Smooth muscle cell (in vitro differentiated cells): ENCODE results near the gene ADAMTSL2. TPM values are rescaled to one million over a fixed set of nuclear protein-coding genes. Genes with fewer than 3 reads are reported as not detected.

Experiments used
- DNase-seq: peaks from one replicate; lab custom pipeline; 2025; ENCODE audit not compliant: unreplicated experiment; lab: John Stamatoyannopoulos, UW
- H2AFZ ChIP-seq: fragments of 200-600 bp; sonication (generic); 2 replicates; pipeline ENCODE4 v1.6.0; 2016; ENCODE audit warnings: antibody characterized with exemption, low read depth, mild to moderate bottlenecking
- H3F3A ChIP-seq: fragments of 200-600 bp; sonication (generic); 2 replicates; pipeline ENCODE4 v1.6.0; 2017; ENCODE audit warnings: antibody characterized with exemption, low read depth
- H3K27ac ChIP-seq: fragments of 200-600 bp; sonication (generic); 2 replicates; pipeline ENCODE4 v1.5.1; 2016; ENCODE audit warnings: low read depth, mild to moderate bottlenecking
- H3K27me3 ChIP-seq: fragments of 200-600 bp; sonication (generic); 2 replicates; pipeline ENCODE4 v1.6.1; 2016; ENCODE audit warnings: low read depth, mild to moderate bottlenecking
- H3K36me3 ChIP-seq: fragments of 200-600 bp; sonication (generic); 2 replicates; pipeline ENCODE4 v1.5.1; 2016; ENCODE audit warnings: low read depth
- H3K4me1 ChIP-seq: fragments of 200-600 bp; sonication (generic); 2 replicates; pipeline ENCODE4 v1.5.1; 2016; ENCODE audit warnings: low read depth
- H3K4me2 ChIP-seq: fragments of 200-600 bp; sonication (generic); 2 replicates; pipeline ENCODE4 v1.6.0; 2016; ENCODE audit warnings: mild to moderate bottlenecking
- H3K4me3 ChIP-seq: fragments of 200-600 bp; sonication (generic); 2 replicates; pipeline ENCODE4 v1.5.1; 2016; ENCODE audit warnings: mild to moderate bottlenecking
- H3K79me2 ChIP-seq: fragments of 200-600 bp; sonication (generic); 2 replicates; pipeline ENCODE4 v1.6.0; 2016; ENCODE audit warnings: low read depth, mild to moderate bottlenecking
- H3K9ac ChIP-seq: fragments of 200-600 bp; sonication (generic); 2 replicates; pipeline ENCODE4 v1.6.0; 2016; ENCODE audit warnings: low read depth
- H3K9me3 ChIP-seq: fragments of 200-600 bp; sonication (generic); replicated peaks from 2 replicates; pipeline ENCODE4 v1.5.1; 2016; ENCODE audit warnings: low read depth
- H4K20me1 ChIP-seq: fragments of 200-600 bp; sonication (generic); 2 replicates; pipeline ENCODE4 v1.6.0; 2016; ENCODE audit warnings: low read depth
- WGBS: methylation state at CpG from one replicate; pipeline ENCODE4 v1.1.7; 2016; ENCODE audit warnings: low lambda C conversion rate; 5-methylcytosine and 5-hydroxymethylcytosine counted together
- polyA plus RNA-seq: library from polyadenylated mRNA; unstranded; fragments of >200 nt; fragmentation: Nextera tagmentation; extraction: Ambion mirVana; gene quantifications from 2 replicates; pipeline ENCODE4 v1.2.1, GENCODE V29; 2016
- total RNA-seq: library from RNA; depleted of rRNA; stranded (reverse); fragments of >200 nt; gene quantifications from 2 replicates; pipeline ENCODE4 v1.2.3, GENCODE V29; 2014
- TF ChIP-seq, protein P1 (sequence below): fragments of 200-600 bp; sonication (generic); IDR thresholded peaks from 2 replicates; pipeline ENCODE4 v1.5.1; 2017; ENCODE audit warnings: borderline replicate concordance, mild to moderate bottlenecking, antibody characterized with exemption; ENCODE audit not compliant: insufficient read depth, poor library complexity, severe bottlenecking

ADAMTSL2 gene
- total and polyA plus RNA-seq, 2 experiments from 2014 or later: 8.1 to 10.5 TPM

DNA sequence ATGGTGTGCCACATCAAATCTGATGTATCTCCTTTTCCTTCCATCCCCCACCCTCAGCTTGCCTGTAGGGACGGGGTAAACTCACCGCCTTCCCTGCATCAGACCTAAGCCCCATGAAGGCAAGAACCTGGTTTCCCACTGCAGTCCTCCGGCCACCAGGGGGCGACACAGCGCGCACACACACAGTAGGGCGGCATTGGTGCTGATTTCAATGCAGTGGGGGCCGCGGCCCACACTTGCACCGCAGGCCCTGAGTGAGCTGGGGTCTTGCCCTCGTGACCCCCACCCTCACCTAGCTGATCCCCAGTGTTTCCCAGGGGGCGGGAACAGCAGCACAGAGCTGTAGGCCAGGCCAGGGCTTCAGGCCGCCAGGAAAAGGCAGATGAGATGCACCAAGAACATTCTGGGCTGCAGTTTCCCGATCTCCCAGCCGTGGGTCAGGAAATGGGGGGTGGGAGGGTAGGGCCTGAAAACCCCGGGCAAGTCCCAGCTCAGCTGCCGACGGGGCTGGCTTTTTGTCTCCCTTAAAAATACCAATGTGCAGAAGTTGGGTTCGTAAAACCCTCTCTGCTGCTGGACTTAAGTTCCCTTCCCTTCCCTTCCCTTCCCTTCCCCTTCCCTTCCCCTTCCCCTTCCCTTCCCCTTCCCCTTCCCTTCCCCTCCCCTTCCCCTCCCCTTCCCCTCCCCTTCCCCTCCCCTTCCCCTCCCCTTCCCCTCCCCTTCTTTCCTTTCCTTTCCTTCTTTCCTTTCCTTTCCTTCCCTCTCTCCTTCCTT is 55.1 kb downstream of the ADAMTSL2 start:
- Histone ChIP-seq H3K4me3 (no peak overlapping the region), H3K4me1 (peaks cover 17% of the 10 kb centered on the region), H3K9me3 (no peaks in the 10 kb centered on the region), H4K20me1 (no peaks in the 10 kb centered on the region), H3K27ac (no peak overlapping the region), H3F3A (peaks cover 4% of the 10 kb centered on the region), H3K9ac (no peak overlapping the region), H3K36me3 (no peaks in the 10 kb centered on the region), H3K79me2 (no peaks in the 10 kb centered on the region), H3K27me3 (no peaks in the 10 kb centered on the region), H3K4me2 (no peak overlapping the region), H2AFZ (no peak overlapping the region)
- TF ChIP-seq, protein P1, sequence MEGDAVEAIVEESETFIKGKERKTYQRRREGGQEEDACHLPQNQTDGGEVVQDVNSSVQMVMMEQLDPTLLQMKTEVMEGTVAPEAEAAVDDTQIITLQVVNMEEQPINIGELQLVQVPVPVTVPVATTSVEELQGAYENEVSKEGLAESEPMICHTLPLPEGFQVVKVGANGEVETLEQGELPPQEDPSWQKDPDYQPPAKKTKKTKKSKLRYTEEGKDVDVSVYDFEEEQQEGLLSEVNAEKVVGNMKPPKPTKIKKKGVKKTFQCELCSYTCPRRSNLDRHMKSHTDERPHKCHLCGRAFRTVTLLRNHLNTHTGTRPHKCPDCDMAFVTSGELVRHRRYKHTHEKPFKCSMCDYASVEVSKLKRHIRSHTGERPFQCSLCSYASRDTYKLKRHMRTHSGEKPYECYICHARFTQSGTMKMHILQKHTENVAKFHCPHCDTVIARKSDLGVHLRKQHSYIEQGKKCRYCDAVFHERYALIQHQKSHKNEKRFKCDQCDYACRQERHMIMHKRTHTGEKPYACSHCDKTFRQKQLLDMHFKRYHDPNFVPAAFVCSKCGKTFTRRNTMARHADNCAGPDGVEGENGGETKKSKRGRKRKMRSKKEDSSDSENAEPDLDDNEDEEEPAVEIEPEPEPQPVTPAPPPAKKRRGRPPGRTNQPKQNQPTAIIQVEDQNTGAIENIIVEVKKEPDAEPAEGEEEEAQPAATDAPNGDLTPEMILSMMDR: peak; percentile 53
- WGBS: 68% methylated on average over 19 of the region's 19 CpGs
- DNase-seq: no peak

DNA sequence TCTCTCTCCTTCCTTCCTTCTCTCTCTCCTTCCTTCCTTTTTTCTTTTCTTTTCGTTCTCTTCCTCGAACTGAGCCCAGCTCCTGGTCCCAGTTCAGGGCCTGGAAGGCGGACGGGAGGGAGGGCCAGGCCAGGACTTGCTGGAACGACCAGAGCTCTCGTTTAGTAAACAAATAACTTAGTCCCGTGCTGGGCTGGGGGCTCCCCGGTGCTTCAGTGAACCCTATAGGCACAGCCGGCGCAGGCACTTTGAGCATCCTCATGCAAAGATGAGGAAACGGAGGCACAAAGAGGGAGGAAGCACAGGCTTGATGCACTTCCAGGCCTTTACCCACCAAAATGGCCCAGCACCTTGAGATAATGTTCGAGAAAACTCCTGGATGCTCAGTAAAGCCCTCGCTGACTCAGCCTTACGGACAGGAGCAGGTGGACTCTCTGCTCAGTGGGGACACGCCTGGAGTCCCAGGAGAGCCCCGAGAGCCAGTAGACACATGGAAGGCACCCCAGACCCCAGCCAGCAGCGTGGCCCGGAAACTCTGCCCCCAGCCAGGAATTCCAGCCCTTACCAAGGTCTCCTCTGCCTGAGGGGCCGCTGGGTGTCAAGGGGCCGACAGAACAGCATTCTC is 55.8 kb downstream of the ADAMTSL2 start:
- no peak overlapping the region for H3K4me3 ChIP-seq
- no peaks in the 10 kb centered on the region for H3K9me3 ChIP-seq
- H2AFZ ChIP-seq: no peak overlapping the region
- H4K20me1 ChIP-seq: no peaks in the 10 kb centered on the region
- H3K79me2 ChIP-seq: no peaks in the 10 kb centered on the region
- H3K27ac ChIP-seq: no peak overlapping the region
- no peaks in the 10 kb centered on the region for H3F3A ChIP-seq
- H3K4me2 ChIP-seq: no peak overlapping the region
- no peaks in the 10 kb centered on the region for H3K36me3 ChIP-seq
- no peak overlapping the region for H3K9ac ChIP-seq
- 82% methylated on average over 20 of the region's 20 CpGs for WGBS
- TF ChIP-seq, protein P1: no peak
- H3K27me3 ChIP-seq: no peaks in the 10 kb centered on the region
- DNase-seq: no peak
- H3K4me1 ChIP-seq: peaks cover 10% of the 10 kb centered on the region

DNA sequence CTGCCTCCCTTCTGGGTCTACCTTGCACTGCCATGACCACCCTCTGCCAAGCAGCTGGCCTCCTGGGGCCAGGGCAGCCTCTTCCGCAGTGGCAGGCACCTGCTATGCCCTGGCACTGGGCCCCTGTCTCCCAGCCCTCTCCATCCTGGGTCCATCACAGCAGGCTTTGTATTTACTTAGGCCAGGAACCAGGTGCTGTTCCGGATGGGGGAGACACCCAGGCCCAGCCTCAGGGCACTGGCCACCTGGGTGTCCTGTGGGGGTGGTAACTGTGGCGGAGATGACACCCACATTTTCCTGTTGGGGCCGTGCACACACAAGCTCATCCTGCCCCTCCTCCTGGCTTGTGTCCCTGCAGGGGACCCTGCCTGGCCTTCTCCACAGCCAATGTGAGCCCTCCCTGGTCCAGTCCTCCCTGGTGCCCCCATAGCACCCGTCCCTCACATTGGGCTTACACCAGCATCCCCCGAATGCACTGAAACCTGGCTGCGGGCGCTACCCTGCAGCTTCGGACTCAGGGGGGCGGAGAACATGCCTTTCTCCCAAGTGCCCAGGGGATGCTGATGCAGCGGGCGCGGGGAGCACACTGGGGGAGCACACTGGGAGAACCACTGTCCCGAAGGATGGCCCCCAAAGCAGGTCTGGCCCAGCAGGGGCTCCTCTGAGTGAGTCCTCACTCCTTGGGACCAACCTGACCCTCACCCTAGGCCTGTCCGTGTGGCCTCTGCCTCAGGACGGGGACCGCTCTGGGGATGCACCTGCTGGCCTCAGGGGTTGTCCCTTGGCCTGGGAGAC is 56.8 kb downstream of the ADAMTSL2 start:
- Histone ChIP-seq H3K4me2 (no peak overlapping the region), H3K27ac (no peak overlapping the region), H3K4me1 (peaks cover under 1% of the 10 kb centered on the region), H3K27me3 (no peaks in the 10 kb centered on the region), H3K9me3 (no peaks in the 10 kb centered on the region), H3K9ac (no peak overlapping the region), H2AFZ (no peak overlapping the region), H3K79me2 (no peaks in the 10 kb centered on the region), H4K20me1 (no peaks in the 10 kb centered on the region), H3K36me3 (no peaks in the 10 kb centered on the region), H3F3A (no peaks in the 10 kb centered on the region), H3K4me3 (no peak overlapping the region)
- TF ChIP-seq, protein P1: no peak
- 96% methylated on average over 17 of the region's 17 CpGs for WGBS
- DNase-seq: no peak
